HCT116 (cell line): ENCODE results near the gene FAM151B. TPM values are rescaled to one million over a fixed set of nuclear protein-coding genes. Genes with fewer than 3 reads are reported as not detected.

Source experiments
- ATAC-seq: fragments of 200-7000 bp; cut with Tn5 transposase; 2 replicates; pipeline ENCODE4 v1.9.1; 2020; ENCODE audit warnings: mild to moderate bottlenecking, moderate library complexity
- BruUV-seq: library from RNA; stranded (reverse); fragments of 400-500 nt; replicated peaks from 2 replicates; lab custom pipeline; 2021; lab: Mats Ljungman, UMichigan
- CTCF ChIA-PET: fragments of 300-600 bp; sonication (Branson Sonifier 250); formaldehyde crosslinking; loops from one replicate; lab custom pipeline; 2021; ENCODE audit warnings: antibody characterized with exemption; lab: Charles Lee
- POLR2A ChIA-PET: fragments of 300-600, 350-600 bp; sonication (Branson Sonifier 250); formaldehyde crosslinking; loops from one replicate; lab custom pipeline; 2021; ENCODE audit warnings: antibody characterized with exemption; lab: Charles Lee
- RAD21 ChIA-PET, 2 experiments: fragments of 300-600 bp; sonication (Branson Sonifier 250); formaldehyde crosslinking; loops; one replicate each; lab custom pipeline; 2023; ENCODE audit warnings: low total read pairs in 2 of 2; ENCODE audit not compliant: uncharacterized antibody in 2 of 2, unreplicated experiment in 2 of 2, low non-redundant PET in 1 of 2; lab: Charles Lee
- DNase-seq: peaks from one replicate; pipeline ENCODE4 v3.0.0-alpha.2; 2010; ENCODE audit warnings: low read depth, low spot score
- H2AFZ ChIP-seq: fragments of 200-600 bp; shearing (Covaris generic), sonication (generic); 2 replicates; pipeline ENCODE4 v1.6.1; 2017; ENCODE audit warnings: low read depth, mixed run types, mixed read lengths, antibody characterized with exemption, low read length; ENCODE audit not compliant: poor library complexity, severe bottlenecking
- H3K27ac ChIP-seq: 2 replicates; pipeline ENCODE4 v1.5.1; 2012; ENCODE audit warnings: low read depth, low read length
- H3K27me3 ChIP-seq: fragments of 200-600 bp; sonication (generic); 2 replicates; pipeline ENCODE4 v1.6.1; 2016; ENCODE audit warnings: mixed run types, low read length, mixed read lengths; ENCODE audit not compliant: insufficient read depth
- H3K36me3 ChIP-seq, 2 experiments: fragments of 200-500 bp in 1 of 2; fragments of 200-600 bp in 1 of 2; sonication (Bioruptor generic) in 1 of 2; sonication (generic) in 1 of 2; 2 replicates each; pipeline versions ENCODE4 v1.5.1 to v1.6.1; 2014 to 2016; ENCODE audit warnings: low read length in 2 of 2, inconsistent platforms in 1 of 2, mixed read lengths in 1 of 2, mixed run types in 1 of 2; ENCODE audit not compliant: insufficient read depth in 2 of 2, control insufficient read depth in 1 of 2
- H3K4me1 ChIP-seq, 2 experiments: fragments of 200-600 bp in 1 of 2; sonication (generic) in 1 of 2; 2 replicates each; pipeline versions ENCODE4 v1.5.1 to v1.6.1; 2012 to 2017; ENCODE audit warnings: low read length in 2 of 2, inconsistent platforms in 1 of 2, mild to moderate bottlenecking in 1 of 2, mixed read lengths in 1 of 2, mixed run types in 1 of 2, moderate library complexity in 1 of 2; ENCODE audit not compliant: insufficient read depth in 2 of 2, control insufficient read depth in 1 of 2
- H3K4me2 ChIP-seq: fragments of 200-600 bp; sonication (generic); 2 replicates; pipeline ENCODE4 v1.6.1; 2017; ENCODE audit warnings: mixed run types, low read length, mixed read lengths
- H3K4me3 ChIP-seq, 2 experiments: fragments of 200-600 bp in 1 of 2; sonication (generic) in 1 of 2; replicated peaks in 1 of 2; 2 replicates each; pipeline ENCODE4 v1.5.1; 2011 to 2016; ENCODE audit warnings: low read length in 2 of 2, control low read depth in 1 of 2, low read depth in 1 of 2, mild to moderate bottlenecking in 1 of 2, mixed read lengths in 1 of 2, mixed run types in 1 of 2
- H3K79me2 ChIP-seq: fragments of 200-600 bp; sonication (generic); 2 replicates; pipeline ENCODE4 v1.6.1; 2017; ENCODE audit warnings: mild to moderate bottlenecking, mixed run types, low read length, moderate library complexity, mixed read lengths; ENCODE audit not compliant: insufficient read depth
- H3K9ac ChIP-seq: fragments of 200-600 bp; sonication (generic); 2 replicates; pipeline ENCODE4 v1.6.1; 2016; ENCODE audit warnings: low read length, mixed read lengths
- H3K9me2 ChIP-seq: fragments of 200-600 bp; sonication (generic), shearing (Covaris generic); 2 replicates; pipeline ENCODE4 v1.6.1; 2017; ENCODE audit warnings: mixed run types, mild to moderate bottlenecking, moderate library complexity; ENCODE audit not compliant: insufficient read depth
- H3K9me3 ChIP-seq, 2 experiments: fragments of 200-500 bp in 1 of 2; fragments of 200-600 bp in 1 of 2; sonication (Bioruptor generic) in 1 of 2; sonication (generic) in 1 of 2; 2 replicates each; pipeline ENCODE4 v1.6.1; 2014 to 2017; ENCODE audit warnings: low read length in 2 of 2, mixed read lengths in 2 of 2, inconsistent platforms in 1 of 2, low read depth in 1 of 2, mild to moderate bottlenecking in 1 of 2, mixed run types in 1 of 2, moderate library complexity in 1 of 2; ENCODE audit not compliant: control insufficient read depth in 1 of 2, insufficient read depth in 1 of 2
- H4K20me1 ChIP-seq: fragments of 200-600 bp; sonication (generic), shearing (Covaris generic); 2 replicates; pipeline ENCODE4 v1.6.1; 2017; ENCODE audit warnings: mixed run types, mild to moderate bottlenecking, moderate library complexity; ENCODE audit not compliant: insufficient read depth
- CBX3 ChIP-seq: IDR thresholded peaks from 2 replicates; pipeline ENCODE4 v1.6.1; 2012; ENCODE audit warnings: low read depth
- CEBPB ChIP-seq: IDR thresholded peaks from 2 replicates; pipeline ENCODE4 v1.6.1; 2012; ENCODE audit warnings: low read depth
- CTCF ChIP-seq, 3 experiments: fragments of 200-600 bp in 1 of 3; sonication (generic) in 1 of 3; IDR thresholded peaks in 2 of 3; conservative IDR thresholded peaks in 1 of 3; 2 replicates each; pipeline ENCODE4 v1.5.1; 2012 to 2017; ENCODE audit warnings: low read depth in 2 of 3, low read length in 2 of 3, antibody characterized with exemption in 1 of 3, borderline replicate concordance in 1 of 3, control low read depth in 1 of 3, mild to moderate bottlenecking in 1 of 3, mixed read lengths in 1 of 3, mixed run types in 1 of 3, moderate library complexity in 1 of 3; ENCODE audit not compliant: insufficient read depth in 1 of 3
- EGR1 ChIP-seq: IDR thresholded peaks from 2 replicates; pipeline ENCODE4 v1.6.1; 2012; ENCODE audit warnings: low read depth
- ELF1 ChIP-seq: IDR thresholded peaks from 2 replicates; pipeline ENCODE4 v1.6.1; 2012; ENCODE audit warnings: low read depth, borderline replicate concordance
- EZH2phosphoT487 ChIP-seq: fragments of 200-600 bp; IDR thresholded peaks from 2 replicates; pipeline ENCODE4 v1.6.1; 2018; ENCODE audit warnings: antibody characterized with exemption, borderline replicate concordance
- FOSL1 ChIP-seq: IDR thresholded peaks from 2 replicates; pipeline ENCODE4 v1.6.1; 2012; ENCODE audit warnings: low read depth
- JUND ChIP-seq: IDR thresholded peaks from 2 replicates; pipeline ENCODE4 v1.6.1; 2012
- MAX ChIP-seq: IDR thresholded peaks from 2 replicates; pipeline ENCODE4 v1.6.1; 2012
- POLR2A ChIP-seq: IDR thresholded peaks from 2 replicates; pipeline ENCODE4 v1.7.0; 2011; ENCODE audit warnings: borderline replicate concordance; ENCODE audit not compliant: insufficient read depth, insufficient read length; ENCODE audit errors: extremely low read depth
- RAD21 ChIP-seq: IDR thresholded peaks from 2 replicates; pipeline ENCODE4 v1.6.1; 2012; ENCODE audit warnings: low read depth, mild to moderate bottlenecking
- REST ChIP-seq: IDR thresholded peaks from 2 replicates; pipeline ENCODE4 v1.6.1; 2012; ENCODE audit warnings: low read depth
- SIN3A ChIP-seq: IDR thresholded peaks from 2 replicates; pipeline ENCODE4 v1.6.1; 2012; ENCODE audit warnings: low read depth
- SP1 ChIP-seq: IDR thresholded peaks from 2 replicates; pipeline ENCODE4 v1.6.1; 2012; ENCODE audit warnings: low read depth
- SRF ChIP-seq: IDR thresholded peaks from 2 replicates; pipeline ENCODE4 v1.6.1; 2012; ENCODE audit warnings: low read depth
- TCF7L2 ChIP-seq: IDR thresholded peaks from 2 replicates; pipeline ENCODE4 v1.7.0; 2011; ENCODE audit warnings: borderline replicate concordance, inconsistent platforms; ENCODE audit not compliant: insufficient read depth, insufficient read length; ENCODE audit errors: extremely low read depth
- YY1 ChIP-seq: IDR thresholded peaks from 2 replicates; pipeline ENCODE4 v1.6.1; 2011; ENCODE audit warnings: low read length, low read depth, moderate library complexity, mild to moderate bottlenecking; ENCODE audit not compliant: insufficient replicate concordance; ENCODE audit errors: extremely low read depth
- ZFX ChIP-seq: fragments of 450-650 bp; IDR thresholded peaks from 2 replicates; pipeline ENCODE4 v1.6.1; 2017
- intact Hi-C: fragments of 100-400 bp; cut with micrococcal nuclease; formaldehyde crosslinking; loops from 2 replicates; pipeline ENCODE4 v1.10.0; 2022
- total RNA-seq: library from RNA; stranded (reverse); gene quantifications from one replicate; pipeline ENCODE4 v1.2.1, GENCODE V29; 2021; ENCODE audit not compliant: unreplicated experiment

Gene FAM151B
- total RNA-seq, 1 experiment from 2014 or later, result 1.2 TPM

- H4K20me1 ChIP-seq, result no peaks in the 10 kb centered on the region
- H3K4me2 ChIP-seq, result no peak overlapping the region
- TF ChIP-seq ELF1 (no peak), YY1 (no peak), FOSL1 (no peak), SP1 (no peak), JUND (no peak), CBX3 (no peak), CTCF (IDR thresholded peaks at IDR 0.05 in 2 of 3, conservative IDR thresholded peaks at IDR 0.05 in 1 of 3; ENCODE audit: borderline replicate concordance in 1 of 3, insufficient read depth in 1 of 3, low read depth in 2 of 3, low read length in 2 of 3) (no peak), SIN3A (no peak), TCF7L2 (no peak), RAD21 (no peak), EGR1 (no peak), REST (no peak), ZFX (no peak), EZH2phosphoT487 (no peak), POLR2A (no peak), SRF (no peak), MAX (no peak), CEBPB (no peak)
- no peaks in the 10 kb centered on the region for H3K36me3 ChIP-seq
- CTCF ChIA-PET, result no interaction called here
- BruUV-seq, result no TSS peak
- no peak overlapping the region for H2AFZ ChIP-seq
- no peak overlapping the region for H3K9ac ChIP-seq
- no peaks in the 10 kb centered on the region for H3K9me2 ChIP-seq
- H3K79me2 ChIP-seq, result no peaks in the 10 kb centered on the region
- RAD21 ChIA-PET, result no interaction called here
- no peak overlapping the region for H3K4me3 ChIP-seq
- POLR2A ChIA-PET, result no interaction called here
- DNase-seq (no peak), ATAC-seq (no peak)
- intact Hi-C loops, result no loop called here
- no peaks in the 10 kb centered on the region for H3K9me3 ChIP-seq
- no peaks in the 10 kb centered on the region for H3K27me3 ChIP-seq
- no peaks in the 10 kb centered on the region for H3K4me1 ChIP-seq
- no peak overlapping the region for H3K27ac ChIP-seq
Observed at GRCh38 chr5:80588858-80589540, 101.1 kb downstream of the FAM151B start.
